ENCODE measurements around the gene KPNA2. TPM values are rescaled to one million over a fixed set of nuclear protein-coding genes. Genes with fewer than 3 reads are reported as not detected.

KPNA2 gene
- total and polyA plus RNA-seq, 2 of the 13 experiments (the other 11 are each of a cell fraction or from before 2014, with no cell fraction given): 111 to 305 TPM

DNA sequence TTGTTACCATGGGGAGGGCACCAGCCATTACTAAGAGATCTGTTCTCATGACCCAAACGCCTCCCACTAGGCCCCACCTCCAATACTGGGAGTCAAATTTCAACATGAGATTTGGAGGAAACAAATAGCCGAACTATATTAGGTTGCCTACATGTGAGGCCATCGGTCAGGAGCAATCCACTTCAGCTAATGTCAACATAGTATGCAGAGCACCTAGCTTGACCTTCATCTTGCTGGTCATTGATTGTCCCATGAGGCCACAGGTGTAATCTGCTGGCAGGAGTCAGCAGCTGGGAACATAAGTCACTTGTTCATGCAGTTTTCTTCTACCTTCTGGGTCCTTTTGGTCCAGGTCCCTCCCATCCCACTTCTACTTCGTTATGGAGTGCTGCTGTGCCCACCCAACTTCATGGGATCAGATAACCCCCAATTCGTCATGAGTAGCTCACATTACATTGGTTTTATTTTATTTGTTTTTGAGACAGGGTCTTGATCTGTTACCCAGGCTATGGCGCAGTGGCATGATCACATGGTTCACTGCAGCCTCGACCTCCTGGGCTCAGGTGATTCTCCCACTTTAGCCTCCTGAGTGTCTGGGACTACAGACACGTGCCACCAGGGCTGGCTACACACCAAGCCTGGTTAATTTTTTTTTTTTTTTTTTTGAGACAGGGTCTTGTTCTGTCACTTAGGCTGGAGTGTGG, 5.9 kb upstream of the KPNA2 start (continued):
- TF ChIP-seq, protein P1, sequence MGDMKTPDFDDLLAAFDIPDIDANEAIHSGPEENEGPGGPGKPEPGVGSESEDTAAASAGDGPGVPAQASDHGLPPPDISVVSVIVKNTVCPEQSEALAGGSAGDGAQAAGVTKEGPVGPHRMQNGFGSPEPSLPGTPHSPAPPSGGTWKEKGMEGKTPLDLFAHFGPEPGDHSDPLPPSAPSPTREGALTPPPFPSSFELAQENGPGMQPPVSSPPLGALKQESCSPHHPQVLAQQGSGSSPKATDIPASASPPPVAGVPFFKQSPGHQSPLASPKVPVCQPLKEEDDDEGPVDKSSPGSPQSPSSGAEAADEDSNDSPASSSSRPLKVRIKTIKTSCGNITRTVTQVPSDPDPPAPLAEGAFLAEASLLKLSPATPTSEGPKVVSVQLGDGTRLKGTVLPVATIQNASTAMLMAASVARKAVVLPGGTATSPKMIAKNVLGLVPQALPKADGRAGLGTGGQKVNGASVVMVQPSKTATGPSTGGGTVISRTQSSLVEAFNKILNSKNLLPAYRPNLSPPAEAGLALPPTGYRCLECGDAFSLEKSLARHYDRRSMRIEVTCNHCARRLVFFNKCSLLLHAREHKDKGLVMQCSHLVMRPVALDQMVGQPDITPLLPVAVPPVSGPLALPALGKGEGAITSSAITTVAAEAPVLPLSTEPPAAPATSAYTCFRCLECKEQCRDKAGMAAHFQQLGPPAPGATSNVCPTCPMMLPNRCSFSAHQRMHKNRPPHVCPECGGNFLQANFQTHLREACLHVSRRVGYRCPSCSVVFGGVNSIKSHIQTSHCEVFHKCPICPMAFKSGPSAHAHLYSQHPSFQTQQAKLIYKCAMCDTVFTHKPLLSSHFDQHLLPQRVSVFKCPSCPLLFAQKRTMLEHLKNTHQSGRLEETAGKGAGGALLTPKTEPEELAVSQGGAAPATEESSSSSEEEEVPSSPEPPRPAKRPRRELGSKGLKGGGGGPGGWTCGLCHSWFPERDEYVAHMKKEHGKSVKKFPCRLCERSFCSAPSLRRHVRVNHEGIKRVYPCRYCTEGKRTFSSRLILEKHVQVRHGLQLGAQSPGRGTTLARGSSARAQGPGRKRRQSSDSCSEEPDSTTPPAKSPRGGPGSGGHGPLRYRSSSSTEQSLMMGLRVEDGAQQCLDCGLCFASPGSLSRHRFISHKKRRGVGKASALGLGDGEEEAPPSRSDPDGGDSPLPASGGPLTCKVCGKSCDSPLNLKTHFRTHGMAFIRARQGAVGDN (CRISPR knock-in tag; IDR thresholded peaks at IDR 0.05): no peak; the same call in 1 of the 2 replicates
- TF ChIP-seq TEAD3 (CRISPR knock-in tag; optimal IDR thresholded peaks at IDR 0.05; ENCODE audit: borderline replicate concordance): peak; percentile 86
- no peak for TF ChIP-seq PAX8 (CRISPR knock-in tag; IDR thresholded peaks at IDR 0.05; ENCODE audit: borderline replicate concordance)
- no peak for TF ChIP-seq PRMT3 (CRISPR knock-in tag; IDR thresholded peaks at IDR 0.05; ENCODE audit: borderline replicate concordance, low read depth)
- TF ChIP-seq, protein P2, sequence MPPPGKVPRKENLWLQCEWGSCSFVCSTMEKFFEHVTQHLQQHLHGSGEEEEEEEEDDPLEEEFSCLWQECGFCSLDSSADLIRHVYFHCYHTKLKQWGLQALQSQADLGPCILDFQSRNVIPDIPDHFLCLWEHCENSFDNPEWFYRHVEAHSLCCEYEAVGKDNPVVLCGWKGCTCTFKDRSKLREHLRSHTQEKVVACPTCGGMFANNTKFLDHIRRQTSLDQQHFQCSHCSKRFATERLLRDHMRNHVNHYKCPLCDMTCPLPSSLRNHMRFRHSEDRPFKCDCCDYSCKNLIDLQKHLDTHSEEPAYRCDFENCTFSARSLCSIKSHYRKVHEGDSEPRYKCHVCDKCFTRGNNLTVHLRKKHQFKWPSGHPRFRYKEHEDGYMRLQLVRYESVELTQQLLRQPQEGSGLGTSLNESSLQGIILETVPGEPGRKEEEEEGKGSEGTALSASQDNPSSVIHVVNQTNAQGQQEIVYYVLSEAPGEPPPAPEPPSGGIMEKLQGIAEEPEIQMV (CRISPR knock-in tag; IDR thresholded peaks at IDR 0.05; ENCODE audit: low read depth): 0 out of 2 replicates have a peak, but pooled peaks have one; percentile 46
- TF ChIP-seq, protein P3, sequence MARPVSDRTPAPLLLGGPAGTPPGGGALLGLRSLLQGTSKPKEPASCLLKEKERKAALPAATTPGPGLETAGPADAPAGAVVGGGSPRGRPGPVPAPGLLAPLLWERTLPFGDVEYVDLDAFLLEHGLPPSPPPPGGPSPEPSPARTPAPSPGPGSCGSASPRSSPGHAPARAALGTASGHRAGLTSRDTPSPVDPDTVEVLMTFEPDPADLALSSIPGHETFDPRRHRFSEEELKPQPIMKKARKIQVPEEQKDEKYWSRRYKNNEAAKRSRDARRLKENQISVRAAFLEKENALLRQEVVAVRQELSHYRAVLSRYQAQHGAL (CRISPR knock-in tag; IDR thresholded peaks at IDR 0.05; ENCODE audit: not compliant biosample characterization): no peak
- TF ChIP-seq RBM39 (IDR thresholded peaks at IDR 0.05; ENCODE audit: low read depth, low read length, poor library complexity, severe bottlenecking): no peak
- 0 out of 2 replicates have a peak, but pooled peaks have one; percentile 31 for TF ChIP-seq CREB1 (IDR thresholded peaks at IDR 0.05)
- peak; percentile 46; the same call in 1 of the 2 replicates for TF ChIP-seq CREB1 (CRISPR knock-in tag; IDR thresholded peaks at IDR 0.05)
- peak; percentile 55; the same call in 1 of the 2 replicates for TF ChIP-seq POLR2AphosphoS5 (IDR thresholded peaks at IDR 0.05; ENCODE audit: low read depth, low read length)
- TF ChIP-seq, protein P4, sequence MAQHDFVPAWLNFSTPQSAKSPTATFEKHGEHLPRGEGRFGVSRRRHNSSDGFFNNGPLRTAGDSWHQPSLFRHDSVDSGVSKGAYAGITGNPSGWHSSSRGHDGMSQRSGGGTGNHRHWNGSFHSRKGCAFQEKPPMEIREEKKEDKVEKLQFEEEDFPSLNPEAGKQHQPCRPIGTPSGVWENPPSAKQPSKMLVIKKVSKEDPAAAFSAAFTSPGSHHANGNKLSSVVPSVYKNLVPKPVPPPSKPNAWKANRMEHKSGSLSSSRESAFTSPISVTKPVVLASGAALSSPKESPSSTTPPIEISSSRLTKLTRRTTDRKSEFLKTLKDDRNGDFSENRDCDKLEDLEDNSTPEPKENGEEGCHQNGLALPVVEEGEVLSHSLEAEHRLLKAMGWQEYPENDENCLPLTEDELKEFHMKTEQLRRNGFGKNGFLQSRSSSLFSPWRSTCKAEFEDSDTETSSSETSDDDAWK (CRISPR knock-in tag; IDR thresholded peaks at IDR 0.05): no peak
- TF ChIP-seq ATM (IDR thresholded peaks at IDR 0.05; ENCODE audit: borderline replicate concordance): no peak
- TF ChIP-seq FOXA1 (IDR thresholded peaks at IDR 0.05): peak; percentile 68
- peak; percentile 96 for TF ChIP-seq FOXA1 (CRISPR knock-in tag; IDR thresholded peaks at IDR 0.05)
- peak; percentile 73; the same call in 2 of the 3 replicates for TF ChIP-seq MXI1 (IDR thresholded peaks at IDR 0.05; ENCODE audit: borderline replicate concordance, low read depth, low read length)
- TF ChIP-seq HNF4G (IDR thresholded peaks at IDR 0.05; ENCODE audit: borderline replicate concordance, low read depth, low read length): peak; percentile 38; the same call in 1 of the 2 replicates
- TF ChIP-seq HNF4G (CRISPR knock-in tag; IDR thresholded peaks at IDR 0.05; ENCODE audit: borderline replicate concordance, low read depth): no peak
- TF ChIP-seq, protein P5, sequence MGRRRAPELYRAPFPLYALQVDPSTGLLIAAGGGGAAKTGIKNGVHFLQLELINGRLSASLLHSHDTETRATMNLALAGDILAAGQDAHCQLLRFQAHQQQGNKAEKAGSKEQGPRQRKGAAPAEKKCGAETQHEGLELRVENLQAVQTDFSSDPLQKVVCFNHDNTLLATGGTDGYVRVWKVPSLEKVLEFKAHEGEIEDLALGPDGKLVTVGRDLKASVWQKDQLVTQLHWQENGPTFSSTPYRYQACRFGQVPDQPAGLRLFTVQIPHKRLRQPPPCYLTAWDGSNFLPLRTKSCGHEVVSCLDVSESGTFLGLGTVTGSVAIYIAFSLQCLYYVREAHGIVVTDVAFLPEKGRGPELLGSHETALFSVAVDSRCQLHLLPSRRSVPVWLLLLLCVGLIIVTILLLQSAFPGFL (CRISPR knock-in tag; IDR thresholded peaks at IDR 0.05): no peak

Data from HepG2 (cell line).